ENCODE measurements around the gene KMO.
A peak's percentile ranks its signal among the peaks of the same experiment; 100 is the strongest.

Gene KMO

DNA sequence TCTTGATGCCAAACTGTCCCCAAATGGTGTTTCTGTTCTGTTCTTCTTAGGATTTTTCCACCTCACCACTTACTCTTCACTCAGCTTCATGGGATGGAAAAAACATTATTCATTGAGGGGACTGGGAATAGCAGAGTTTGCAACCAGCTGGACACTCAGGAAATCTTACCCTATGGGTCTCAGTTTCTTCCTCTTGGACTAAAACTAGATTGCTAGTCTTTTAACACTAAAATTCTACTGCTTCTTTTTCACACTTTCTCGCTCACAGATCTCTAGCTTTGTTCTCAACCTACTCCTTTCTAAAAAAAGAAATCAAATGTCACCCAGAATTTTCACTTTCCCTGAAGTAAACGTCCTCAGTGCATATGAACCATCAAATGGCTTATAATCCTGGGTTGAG, 4.8 kb downstream of the KMO start:
- no peak for DNase-seq (ENCODE audit: low read depth in 3 of 3)

DNA sequence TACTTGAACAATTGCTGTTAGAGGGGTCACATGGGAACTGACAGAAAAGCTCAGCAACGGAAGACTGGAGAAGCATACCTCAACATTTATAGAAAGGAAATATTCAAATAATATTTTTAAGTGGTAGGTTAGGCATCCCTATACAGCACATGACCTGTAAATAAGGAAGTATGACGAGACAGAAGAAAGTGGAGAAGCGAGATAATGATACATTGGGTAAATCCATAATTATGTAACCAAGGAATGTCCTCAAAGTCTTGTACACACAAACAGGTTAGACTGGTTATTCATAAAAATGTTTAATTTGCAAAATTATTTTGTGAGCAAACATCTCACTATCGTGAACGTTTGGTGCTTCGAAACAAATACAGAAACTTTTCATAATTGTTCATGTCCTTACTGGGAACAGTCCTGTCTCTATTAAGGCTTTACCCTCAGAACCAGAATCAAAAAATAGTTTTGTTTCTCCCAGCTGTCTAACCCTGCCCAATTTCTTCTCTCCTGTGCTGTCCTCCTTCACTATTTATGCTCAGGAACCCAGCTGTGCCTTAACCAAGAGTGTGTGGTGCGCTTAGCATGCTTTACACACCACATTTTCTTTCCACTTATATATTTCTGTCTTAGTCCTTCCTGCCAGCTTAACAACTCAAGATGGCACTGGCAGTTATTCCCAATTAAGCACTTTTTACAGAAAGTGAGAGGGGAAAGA, 10.2 kb downstream of the KMO start:
- DNase-seq (ENCODE audit: low read depth in 3 of 3) = no peak

DNA sequence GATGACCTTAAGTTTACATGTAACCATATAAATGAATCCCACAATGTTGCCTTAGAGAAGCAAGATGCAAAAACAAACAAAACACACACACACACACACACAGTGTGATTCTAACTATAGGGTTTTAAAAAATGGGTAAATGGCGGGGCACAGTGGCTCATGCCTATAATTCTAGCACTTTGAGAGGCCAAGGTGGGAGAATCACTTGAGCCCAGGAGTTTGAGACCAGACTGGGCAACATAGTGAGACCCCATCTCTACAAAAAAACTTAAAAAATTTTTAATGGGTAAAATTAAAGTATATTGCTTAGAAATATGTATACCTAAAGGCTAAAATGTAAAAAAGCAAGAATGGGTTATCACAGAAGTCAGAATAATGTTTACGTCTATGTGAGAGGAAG, 15.8 kb downstream of the KMO start:
- no peak for DNase-seq (ENCODE audit: low read depth in 3 of 3)

DNA sequence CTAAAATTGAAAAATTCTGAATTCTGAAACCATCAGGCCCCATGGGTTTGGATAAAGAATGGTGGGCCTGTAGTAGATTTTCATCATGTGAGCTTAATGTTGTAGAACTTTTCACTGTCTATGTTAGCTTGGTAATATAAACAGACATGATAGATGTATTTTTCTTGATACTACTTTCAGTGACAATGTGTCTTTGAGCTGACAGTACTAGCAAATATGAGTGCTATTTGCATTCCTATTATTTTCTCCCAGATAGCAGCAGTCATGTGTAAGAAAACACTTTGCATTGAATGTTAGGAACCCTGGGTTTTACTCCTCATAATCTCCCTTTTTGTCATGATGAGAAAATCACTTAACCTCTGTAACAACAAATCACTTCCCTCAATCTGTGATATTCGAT, 18.1 kb downstream of the KMO start:
- no peak for DNase-seq (ENCODE audit: low read depth in 3 of 3)

DNA sequence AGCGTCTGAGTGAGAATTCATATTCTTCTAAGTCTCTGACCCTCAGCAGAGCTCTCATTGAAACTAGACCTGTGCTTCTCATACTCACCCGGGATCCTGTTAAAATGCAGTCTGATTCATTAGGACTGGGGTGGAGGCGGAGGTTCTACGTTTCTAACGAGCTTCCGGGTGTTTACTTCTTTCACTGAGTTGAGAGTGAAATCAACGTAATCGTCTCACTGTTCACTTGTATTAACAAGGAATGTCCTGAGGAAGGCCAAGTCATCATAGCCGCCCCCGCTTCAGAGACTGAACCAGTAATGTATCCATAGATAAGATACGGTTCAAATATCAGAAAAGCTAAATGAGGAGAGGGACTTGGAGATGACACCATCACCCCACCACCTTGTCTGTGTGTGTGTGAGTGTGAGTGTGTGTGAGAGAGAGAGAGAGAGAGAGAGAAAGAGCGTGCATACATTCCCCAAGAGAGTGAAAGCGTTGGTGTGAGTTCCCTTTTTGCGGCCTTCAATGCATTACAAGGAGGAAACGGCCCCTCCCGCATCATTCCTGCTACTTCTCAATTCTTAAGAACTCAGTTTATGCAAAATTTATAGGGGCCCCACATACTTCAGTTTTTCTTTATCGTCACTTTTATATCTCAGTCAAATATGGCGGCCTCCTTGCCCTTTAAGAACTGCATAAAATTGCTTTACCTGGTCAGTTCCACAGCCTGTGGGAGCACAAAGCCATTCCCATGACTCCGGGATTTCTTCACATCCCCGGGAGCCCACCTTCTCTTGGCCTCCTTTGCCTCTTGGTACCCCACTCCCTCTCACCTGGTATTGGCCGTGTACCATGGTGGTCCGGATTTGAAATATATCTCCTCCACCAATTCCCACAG, 19.8 kb downstream of the KMO start:
- peak; percentile 11 to 23 (median 21) for DNase-seq (ENCODE audit: low read depth in 3 of 3)

DNA sequence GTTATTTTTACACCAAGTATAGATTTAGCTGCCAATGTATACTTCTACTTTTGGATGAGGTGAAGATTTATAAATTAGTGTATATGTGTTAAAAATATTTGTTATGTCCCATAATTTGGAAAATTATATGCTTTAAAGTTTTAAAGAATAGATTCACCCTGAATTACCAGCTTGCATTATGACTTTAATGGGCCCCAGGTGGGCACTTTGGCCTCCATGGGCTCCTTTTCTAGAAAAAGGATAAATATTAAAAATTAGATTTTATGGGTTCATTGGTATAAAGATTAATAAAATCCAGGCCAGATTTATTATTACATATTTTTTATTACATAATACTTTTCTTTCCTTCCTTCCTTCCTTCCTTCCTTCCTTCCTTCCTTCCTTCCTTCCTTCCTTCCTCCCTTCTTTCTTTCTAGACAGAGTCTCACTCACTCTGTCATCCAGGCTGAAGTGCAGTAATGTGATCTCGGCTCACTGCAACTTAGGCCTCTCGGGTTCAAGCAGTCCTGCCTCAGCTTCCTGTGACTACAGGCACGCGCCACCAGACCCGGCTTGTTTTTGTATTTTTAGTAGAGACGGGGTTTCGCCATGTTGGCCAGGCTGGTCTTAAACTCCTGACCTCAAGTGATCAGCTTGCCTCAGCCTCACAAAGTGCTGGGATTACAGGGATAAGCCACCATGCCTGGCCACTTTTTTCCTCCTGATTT, 21.9 kb downstream of the KMO start:
- DNase-seq (ENCODE audit: low read depth in 3 of 3) = no peak

DNA sequence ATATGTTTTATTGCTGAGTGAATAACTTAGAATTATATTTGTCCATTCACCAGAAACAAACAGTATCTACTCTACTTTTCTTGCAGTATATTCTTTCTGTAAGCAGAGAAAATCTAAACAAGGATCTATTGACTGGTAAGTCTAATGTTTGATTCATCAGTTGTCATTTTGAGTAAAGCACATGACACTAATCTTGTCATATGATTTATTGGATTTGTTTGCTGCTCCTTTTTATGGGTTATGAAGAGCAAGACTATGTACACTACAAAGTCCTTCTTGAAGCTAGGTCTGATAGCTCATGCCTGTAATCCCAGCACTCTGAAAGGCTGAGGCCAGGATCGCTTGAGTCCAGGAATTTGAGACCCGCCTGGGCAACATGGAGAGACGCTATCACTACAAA, 23.3 kb downstream of the KMO start:
- no peak for DNase-seq (ENCODE audit: low read depth in 3 of 3)

DNA sequence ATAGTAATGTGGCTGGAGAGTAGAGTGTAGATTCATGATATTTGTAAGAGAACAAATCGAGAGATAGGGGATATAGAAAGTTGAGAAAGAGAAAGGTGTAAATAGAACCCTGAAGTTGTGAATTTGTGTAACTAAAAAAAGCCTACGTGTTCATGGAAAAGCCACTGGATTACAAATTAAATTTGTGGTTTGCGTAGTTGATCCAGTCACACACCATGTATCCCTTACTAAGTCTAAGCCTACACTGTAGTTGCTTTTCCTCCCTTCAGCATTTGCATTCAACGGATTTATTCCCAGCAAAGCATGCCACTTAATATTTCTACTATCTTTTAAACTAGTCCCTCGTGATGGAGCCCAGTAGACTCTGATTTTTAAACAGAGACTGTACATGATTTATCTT, 24.9 kb downstream of the KMO start:
- DNase-seq (ENCODE audit: low read depth in 3 of 3) = no peak

DNA sequence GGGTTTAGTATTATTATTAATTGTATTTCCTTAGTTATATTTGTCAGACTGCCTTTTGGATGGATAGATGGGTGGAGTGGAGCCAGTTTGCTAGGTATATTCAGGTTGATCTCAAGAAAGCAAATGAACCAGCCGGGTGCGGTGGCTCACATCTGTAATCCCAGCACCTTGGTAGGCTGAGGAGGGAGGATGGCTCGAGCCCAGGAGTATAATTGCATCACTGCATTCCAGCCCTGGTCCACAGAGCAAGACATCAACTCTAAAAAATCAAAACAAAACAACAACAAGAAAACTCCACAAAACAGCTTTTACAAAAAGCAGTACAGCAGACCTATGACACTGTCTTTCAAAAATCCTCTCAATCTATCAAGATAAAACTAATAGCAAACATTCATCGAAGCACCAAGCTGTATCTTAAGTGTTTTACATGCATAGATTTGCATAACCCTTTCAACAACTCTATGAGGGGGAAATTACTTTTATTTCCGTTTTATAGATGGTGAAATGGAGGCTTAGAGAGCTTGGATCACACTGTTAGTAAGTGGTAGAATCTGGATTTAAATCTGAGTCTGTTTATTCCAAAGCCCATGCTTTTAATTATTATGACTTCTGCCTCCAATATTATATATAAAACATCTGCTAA, 25.5 kb downstream of the KMO start:
- DNase-seq (ENCODE audit: low read depth in 3 of 3) = no peak

DNA sequence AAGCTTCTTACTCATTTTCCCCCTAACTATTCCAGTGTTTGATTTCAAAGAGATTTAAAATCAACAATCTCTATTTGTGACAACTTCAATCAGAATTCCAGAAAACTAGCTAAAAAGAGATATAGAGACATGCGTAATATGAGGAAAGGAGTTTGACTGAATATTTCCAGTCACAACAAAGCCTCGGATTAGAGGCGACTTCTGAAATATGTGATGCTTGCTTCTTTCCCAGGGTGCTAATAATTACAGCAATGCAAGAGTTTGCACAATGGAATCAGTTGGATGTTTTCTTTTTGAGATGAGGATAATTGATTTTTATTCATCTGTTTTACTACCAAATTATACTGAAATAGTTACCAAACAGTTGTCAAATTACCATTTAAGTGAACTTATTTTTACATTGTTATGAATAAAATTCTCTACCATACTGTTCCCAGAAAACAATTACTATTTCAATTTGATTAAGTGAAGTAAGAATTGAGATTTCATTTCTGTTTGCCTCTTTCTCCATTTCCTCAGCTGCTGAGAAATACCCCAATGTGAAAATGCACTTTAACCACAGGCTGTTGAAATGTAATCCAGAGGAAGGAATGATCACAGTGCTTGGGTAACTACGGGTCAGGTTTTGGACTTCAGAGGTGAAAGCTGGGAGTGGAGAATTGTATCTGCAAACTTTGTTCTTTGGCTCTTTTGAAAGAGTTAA, 28.1 kb downstream of the KMO start:
- DNase-seq (ENCODE audit: low read depth in 3 of 3) = no peak

DNA sequence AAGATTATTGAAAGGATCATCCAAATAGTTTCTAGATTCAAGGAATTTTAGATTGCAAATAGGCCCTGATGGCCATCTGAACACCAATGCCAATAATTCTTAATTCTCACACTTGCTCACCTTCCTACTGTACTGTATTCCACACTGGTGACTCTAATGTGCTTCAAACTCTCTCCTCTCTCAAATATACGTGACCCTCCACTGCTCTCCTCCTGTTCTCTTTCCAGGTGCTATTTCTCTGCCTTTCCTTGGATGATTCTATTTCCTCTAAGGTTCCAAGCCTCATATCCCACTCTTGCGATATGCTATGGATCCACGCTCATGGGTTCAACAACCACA, 28.6 kb downstream of the KMO start:
- DNase-seq (ENCODE audit: low read depth in 3 of 3) = no peak

DNA sequence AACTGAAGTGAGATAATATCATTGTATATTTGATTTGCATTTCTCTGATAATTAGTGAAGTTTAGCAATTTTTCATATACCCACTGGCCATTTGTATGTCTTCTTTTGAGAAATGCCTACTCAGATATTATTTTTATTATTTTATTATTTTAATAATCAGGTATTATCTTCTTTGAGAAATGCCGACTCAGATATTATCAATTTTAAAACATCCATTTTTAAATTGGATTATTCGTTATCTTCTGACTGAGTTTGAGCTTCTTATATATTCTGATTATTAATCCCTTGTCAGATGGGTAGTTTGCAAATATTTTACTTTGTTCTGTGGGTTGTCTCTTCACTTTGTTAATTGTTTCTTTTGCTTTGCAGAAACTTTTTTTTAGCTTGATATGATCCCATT, 37.7 kb downstream of the KMO start:
- no peak for DNase-seq (ENCODE audit: low read depth in 3 of 3)

DNA sequence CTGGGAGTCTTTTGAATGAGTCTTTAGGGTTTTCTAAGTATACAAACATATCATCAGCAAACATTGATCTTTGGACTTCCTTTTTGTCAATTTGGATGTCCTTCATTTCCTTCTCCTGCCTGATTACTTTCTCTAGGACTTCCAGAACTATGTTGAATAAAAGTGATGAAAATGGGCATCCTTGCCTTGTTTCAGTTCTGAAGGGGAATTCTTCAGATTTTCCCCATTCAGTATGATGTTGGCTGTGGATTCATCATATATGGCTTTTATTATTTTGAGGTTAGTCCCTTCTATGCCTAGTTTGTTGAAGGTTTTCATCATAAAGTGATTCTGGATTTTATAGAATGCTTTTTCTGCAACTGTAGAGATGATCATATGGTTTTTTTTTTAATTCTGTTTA, 42.0 kb downstream of the KMO start:
- no peak for DNase-seq (ENCODE audit: low read depth in 3 of 3)

DNA sequence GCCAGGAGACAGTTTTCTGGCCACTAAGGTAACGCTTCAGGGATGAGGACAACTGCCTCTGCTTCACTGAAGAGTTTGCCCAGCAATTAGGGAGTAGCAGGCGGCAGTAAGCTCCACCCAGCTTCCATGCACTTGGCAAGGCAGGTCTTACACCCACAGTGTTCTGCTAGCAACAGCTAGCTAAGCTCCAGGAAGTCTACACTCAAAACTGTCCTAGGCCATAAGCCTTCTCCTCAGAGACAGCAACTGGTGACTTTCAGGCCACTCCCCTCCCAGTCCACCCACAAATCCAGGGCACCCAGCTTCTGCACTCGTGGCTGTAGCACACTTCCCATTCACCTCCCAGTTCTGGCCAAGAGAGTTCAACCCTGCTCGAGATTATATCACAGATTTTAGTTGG, 47.3 kb downstream of the KMO start:
- no peak for DNase-seq (ENCODE audit: low read depth in 3 of 3)

DNA sequence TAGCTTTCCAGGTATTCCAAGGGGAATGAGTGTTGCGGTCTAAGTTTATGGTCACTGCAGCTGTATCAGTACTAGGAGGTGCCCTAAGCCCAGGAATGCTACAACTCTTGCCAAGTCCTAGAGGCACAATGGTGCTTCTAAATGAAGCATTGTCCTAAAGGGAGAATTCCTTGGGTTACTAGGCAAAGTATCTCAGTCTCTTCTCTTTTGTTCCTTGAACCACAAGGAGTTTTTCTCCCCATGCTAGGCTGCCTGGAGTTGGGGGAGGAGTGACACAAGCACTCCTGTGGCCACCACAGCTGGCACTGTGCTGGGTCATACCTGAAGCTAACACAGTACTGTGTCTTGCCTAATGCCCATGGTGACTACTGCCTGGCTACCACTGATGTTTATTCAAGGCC, 50.7 kb downstream of the KMO start:
- DNase-seq (ENCODE audit: low read depth in 3 of 3) = no peak

DNA sequence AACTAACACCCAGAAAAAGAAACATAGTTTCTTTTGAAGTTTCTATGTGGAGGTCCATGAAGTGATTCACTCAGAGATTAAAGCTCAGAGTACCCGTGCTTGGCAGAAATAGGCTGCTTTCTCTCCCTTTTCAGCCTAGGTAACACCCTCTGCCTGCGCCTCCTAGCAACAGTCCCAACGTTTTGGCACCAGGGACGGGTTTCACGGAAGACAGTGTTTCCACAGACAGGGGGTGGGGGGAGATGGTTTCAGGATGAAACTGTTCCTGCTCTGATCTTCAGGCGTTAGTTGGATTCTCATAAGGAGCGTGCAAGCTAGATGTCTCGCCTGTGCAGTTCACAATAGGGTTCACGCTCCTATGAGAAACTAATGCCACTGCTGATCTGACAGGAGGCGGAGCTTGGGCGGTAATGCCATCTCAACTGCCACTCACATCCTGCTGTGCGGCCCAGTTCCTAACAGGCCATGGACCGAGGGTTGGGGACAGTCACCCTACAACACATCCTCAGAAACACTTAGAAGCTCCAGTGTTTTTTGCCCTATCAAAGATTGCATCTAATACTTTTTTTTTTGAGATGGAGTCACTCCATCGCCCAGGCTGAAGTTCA, 54.8 kb downstream of the KMO start:
- DNase-seq (ENCODE audit: low read depth in 3 of 3) = no peak

DNA sequence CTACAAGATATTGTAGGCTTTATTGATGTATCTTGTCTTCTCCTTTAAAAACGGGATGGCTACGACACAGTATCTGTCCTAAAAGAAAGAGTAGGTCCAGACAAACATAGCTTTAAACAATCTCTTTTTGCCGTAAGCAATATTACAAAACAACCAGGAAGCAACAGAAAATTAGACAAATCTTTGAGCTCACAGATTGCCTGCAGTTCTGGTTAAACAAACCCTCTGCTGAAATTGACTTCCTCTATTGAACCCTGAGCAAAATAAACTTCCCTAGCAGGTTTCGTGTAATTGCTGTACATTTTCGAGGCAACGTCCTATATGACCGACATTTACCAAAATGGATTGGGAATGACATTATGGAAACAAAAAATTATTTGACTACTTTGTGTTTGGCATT, 57.3 kb downstream of the KMO start:
- DNase-seq (ENCODE audit: low read depth in 3 of 3) = no peak

DNA sequence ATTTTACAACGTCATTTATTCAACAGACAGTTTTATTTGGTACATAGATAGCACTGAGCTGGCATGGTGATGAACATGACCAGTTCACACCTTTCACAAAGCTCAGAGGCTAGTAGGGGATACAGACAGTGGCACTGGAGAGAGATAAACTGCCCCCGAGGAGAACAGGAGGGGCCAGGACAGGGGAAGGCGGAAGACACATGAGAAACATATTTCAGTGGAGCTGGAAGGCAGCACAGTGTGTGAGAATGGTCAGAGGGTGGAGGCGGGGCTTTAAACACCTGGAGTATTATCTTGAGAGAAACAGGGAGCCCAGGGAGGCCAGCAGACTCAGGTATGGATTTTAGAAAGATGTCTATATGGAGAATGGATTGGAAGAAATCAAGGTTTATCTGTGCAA, 58.5 kb downstream of the KMO start:
- no peak for DNase-seq (ENCODE audit: low read depth in 3 of 3)

DNA sequence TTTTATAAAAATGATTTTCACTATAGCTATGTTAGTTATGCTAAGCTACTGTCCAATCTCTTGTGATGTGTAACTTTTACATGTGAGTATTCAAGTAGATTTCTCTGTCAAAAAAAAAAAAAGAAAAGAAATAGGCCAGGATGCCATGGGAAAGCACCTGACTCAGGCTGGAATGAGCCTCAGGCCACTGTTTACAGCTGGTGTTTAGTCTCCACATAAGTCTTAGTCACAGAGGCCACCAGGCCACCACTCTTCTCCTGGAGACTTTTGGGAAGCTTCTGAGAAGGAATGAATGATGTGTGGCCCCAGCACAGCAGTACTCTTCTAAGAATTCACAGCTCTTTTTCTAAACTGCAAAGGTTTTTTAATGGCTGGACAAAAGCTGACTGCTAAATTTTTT, 59.1 kb downstream of the KMO start:
- no peak for DNase-seq (ENCODE audit: low read depth in 3 of 3)

DNA sequence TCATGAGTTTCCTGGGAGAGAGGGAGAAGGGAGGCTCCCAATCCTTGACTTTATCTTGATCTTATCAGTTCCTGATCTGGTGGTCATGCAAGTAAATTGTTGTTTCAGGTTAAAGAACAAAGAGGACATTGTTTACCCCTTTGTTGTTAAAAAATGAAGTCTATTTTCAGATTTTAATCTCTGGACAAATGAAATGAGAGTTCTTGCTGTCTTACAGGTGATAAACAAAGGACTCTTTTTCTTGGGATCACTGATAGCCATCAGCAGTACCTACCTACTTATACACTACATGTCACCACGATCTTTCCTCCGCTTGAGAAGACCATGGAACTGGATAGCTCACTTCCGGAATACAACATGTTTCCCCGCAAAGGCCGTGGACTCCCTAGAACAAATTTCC, 59.6 kb downstream of the KMO start:
- no peak for DNase-seq (ENCODE audit: low read depth in 3 of 3)

DNA sequence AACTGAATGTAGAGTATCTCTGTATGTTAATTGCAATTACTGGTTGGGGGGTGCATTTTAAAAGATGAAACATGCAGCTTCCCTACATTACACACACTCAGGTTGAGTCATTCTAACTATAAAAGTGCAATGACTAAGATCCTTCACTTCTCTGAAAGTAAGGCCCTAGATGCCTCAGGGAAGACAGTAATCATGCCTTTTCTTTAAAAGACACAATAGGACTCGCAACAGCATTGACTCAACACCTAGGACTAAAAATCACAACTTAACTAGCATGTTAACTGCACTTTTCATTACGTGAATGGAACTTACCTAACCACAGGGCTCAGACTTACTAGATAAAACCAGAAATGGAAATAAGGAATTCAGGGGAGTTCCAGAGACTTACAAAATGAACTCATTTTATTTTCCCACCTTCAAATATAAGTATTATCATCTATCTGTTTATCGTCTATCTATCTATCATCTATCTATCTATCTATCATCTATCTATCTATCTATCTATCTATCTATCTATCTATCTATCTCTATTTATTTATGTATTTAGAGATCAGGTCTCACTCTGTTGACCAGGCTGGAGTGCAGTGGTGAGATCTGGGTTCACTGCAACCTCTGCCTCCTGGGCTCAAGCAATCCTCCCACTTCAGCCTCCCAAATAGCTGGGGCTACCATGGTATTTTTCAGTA, 60.2 kb downstream of the KMO start:
- DNase-seq (ENCODE audit: low read depth in 3 of 3) = no peak
